Glomerular visceral epithelial cell (primary cell): Measurements from ENCODE around the gene ADAMTS6.
"Not testable (repeated sequence)": the region's sequence is repeated elsewhere in the genome, so short reads cannot be mapped to it uniquely, and the experiment has no call there.

ENCODE experiments used
- DNase-seq: peaks from one replicate; pipeline ENCODE4 v3.0.0-alpha.2; 2016; ENCODE audit errors: extremely low spot score

ADAMTS6 gene

GRCh38 chr5:65364907-65365306, 116.8 kb downstream of the ADAMTS6 start:
- no peak for DNase-seq

- DNase-seq: no peak
Measured at GRCh38 chr5:65363499-65363898, 118.2 kb downstream of the ADAMTS6 start.

GRCh38 chr5:65359981-65360380, 121.7 kb downstream of the ADAMTS6 start:
- DNase-seq: no peak

GRCh38 chr5:65359569-65359968, 122.2 kb downstream of the ADAMTS6 start:
- no peak for DNase-seq

GRCh38 chr5:65356274-65356673, 125.4 kb downstream of the ADAMTS6 start:
- DNase-seq: no peak

DNA sequence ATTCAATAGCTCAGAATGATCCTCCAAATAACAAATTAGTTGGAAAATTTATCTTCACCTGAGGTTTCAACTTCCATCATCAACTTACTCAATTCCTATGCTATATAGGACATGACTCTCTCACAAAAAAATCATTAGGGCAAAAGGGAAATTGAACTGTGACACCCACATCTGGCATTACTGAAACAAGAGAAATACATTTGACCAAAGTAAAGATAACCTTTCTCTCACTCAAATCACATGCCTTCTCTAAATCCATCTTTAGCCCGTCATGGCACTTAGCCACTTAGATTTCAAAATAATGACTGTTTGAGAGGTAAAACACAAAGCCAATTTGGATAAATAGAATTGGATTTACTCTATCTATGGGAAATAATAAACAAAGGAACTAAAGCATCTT, 126.4 kb downstream of the ADAMTS6 start:
- no peak for DNase-seq

DNA sequence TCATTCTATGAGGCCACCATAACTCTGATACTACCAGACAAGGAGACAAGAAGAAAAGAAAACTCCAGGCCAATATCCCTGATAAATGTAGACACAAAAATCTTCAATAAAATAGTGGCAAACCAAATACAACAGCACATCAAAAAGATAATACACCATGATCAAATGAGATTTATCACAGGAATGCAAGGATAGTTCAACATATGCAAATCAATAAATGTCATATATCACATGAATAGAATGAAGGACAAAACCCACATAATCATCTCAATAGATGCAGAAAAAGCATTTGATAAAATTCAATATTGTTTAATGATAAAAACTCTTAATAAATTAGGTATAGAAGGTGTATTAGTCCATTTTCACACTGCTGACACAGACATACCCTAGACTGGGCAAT, 139.9 kb downstream of the ADAMTS6 start:
- no peak for DNase-seq

GRCh38 chr5:65338606-65339151, 143.0 kb downstream of the ADAMTS6 start:
- DNase-seq: no peak

- DNase-seq: peak; percentile 52
Measured at GRCh38 chr5:65334077-65334476, 147.6 kb downstream of the ADAMTS6 start.

GRCh38 chr5:65332591-65332990, 149.1 kb downstream of the ADAMTS6 start:
- DNase-seq: no peak

- DNase-seq: no peak
Measured at GRCh38 chr5:65329266-65329665, 152.5 kb downstream of the ADAMTS6 start.

DNA sequence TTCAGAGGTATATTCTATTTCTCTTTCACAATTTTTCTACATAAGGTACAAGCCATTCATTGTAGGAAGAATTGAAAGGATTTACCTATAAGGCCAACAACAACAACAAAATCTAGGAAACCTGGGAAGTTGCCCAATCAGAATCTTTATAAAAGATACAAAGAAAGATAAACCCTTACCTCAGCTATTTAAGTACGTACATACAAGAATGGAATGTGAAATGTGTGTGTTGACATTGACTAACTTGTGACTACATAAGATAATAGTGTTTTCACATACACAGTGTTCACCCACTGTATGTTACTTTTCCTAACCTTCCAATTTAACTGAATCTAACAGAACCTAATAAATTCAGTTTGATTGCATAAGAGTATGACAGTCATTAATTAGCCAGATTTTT, 154.1 kb downstream of the ADAMTS6 start:
- no peak for DNase-seq

GRCh38 chr5:65326922-65327321, 154.8 kb downstream of the ADAMTS6 start:
- DNase-seq: no peak

GRCh38 chr5:65324226-65324625, 157.5 kb downstream of the ADAMTS6 start:
- no peak for DNase-seq

GRCh38 chr5:65320704-65321103, 161.0 kb downstream of the ADAMTS6 start:
- DNase-seq: not testable (repeated sequence)

GRCh38 chr5:65320250-65320649, 161.5 kb downstream of the ADAMTS6 start:
- DNase-seq: no peak

- no peak for DNase-seq
Measured at GRCh38 chr5:65307931-65308330, 173.8 kb downstream of the ADAMTS6 start.

DNA sequence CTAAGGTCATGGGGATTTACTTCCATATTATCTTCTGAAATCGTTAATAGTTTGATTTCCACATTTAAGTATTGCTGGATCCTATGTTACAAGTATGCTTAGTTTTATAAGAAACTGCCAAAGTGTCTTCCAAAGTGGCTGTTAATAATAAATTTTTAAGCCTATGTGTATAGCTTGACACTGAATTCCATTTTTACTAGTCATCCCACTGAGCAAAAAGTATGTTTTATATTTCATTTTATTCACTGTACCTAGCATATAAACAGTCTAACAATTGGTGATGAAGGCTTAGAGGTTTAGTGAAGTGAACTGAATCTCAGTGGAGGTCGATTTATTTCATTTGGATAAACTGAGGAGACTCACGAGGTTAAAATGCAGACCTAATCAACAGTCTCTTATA, 174.6 kb downstream of the ADAMTS6 start:
- peak; percentile 11 for DNase-seq

- DNase-seq: peak; percentile 29
Measured at GRCh38 chr5:65305913-65306312, 175.8 kb downstream of the ADAMTS6 start.

DNA sequence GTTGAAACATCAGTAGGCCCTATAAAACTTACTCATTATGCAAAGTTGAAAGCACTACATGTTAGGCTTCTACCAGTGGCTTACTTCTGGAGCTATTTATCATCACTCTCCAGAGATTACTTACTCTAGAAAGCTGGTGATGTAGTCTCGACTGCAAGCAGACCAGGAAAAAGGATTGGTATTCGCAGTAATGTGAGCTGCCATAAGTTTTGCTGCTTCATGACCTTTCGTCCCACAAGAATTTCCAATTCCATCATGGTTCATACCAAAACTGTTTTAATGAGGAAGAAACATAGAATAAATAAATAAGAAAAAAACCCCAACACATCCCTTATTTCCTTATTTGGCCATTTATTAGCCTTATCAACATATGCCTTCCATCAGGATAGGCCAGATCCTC, 181.9 kb downstream of the ADAMTS6 start:
- DNase-seq: no peak

DNA sequence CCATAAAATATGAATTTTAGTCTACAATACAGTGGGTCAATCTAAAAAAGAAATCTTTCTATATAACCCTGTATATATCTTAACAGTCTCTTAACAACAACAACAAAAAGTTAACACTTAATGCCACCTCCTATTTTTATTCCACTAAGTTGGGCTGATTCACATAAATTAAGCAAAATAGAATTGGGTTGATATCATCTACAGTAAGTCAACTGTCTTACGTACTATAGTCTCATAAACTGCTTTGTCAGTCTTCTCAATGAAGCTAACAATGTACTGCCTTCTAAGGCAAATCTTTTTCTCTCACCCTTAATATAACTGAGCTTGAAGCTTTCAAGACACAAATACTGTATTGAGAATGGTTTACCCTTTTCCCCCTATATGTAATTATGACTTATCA, 185.7 kb downstream of the ADAMTS6 start:
- DNase-seq: no peak

DNA sequence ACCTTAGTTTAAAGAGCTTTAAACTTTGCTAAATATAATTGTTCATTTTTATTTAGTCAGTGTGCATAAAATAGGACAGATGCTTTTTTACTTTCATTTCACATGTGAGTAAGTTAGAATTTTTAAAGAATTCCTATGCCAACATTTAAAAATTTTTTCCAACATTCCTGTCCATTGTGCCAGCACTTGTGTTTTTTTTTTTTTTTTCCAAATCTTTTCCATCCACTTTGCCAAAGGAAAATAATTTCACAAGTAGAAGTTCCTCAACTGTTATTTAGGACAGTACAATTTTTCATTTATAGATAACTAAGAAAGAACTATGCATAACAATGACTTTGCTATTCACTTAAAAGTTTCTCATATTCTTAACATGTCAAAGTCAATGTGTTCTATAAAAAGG, 189.5 kb downstream of the ADAMTS6 start:
- no peak for DNase-seq

DNA sequence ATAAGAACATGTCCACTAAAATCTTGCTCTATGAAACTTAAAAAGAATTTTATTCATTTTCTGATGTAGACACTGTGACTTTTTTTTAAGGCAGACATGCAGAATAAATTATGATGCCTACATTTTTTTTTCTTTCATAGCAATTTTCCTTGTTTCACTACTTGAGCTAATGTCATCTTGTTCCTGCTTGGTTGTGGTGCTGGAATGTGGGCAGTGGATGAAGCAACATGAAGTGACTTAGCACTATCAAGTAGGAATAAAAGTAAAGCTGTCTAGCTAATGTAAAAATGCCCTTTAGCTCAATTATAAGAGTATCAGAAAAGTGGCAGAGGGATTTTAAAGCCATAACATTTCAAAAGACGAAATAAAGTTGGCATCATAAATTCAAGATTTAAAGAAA, 191.0 kb downstream of the ADAMTS6 start:
- no peak for DNase-seq

GRCh38 chr5:65288657-65289056, 193.1 kb downstream of the ADAMTS6 start:
- DNase-seq: no peak

GRCh38 chr5:65279603-65280002, 202.1 kb downstream of the ADAMTS6 start:
- no peak for DNase-seq
